CD4-positive, alpha-beta memory T cell (primary cell): ENCODE data around the gene DHRS3. TPM values are rescaled to one million over a fixed set of nuclear protein-coding genes. Genes with fewer than 3 reads are reported as not detected.
"Not testable (repeated sequence)": the region's sequence is repeated elsewhere in the genome, so short reads cannot be mapped to it uniquely, and the experiment has no call there.

ENCODE experiments used
- CTCF ChIA-PET: fragments of 350-600 bp; sonication (Branson Sonifier 250); formaldehyde crosslinking; loops from one replicate; lab custom pipeline; 2021; ENCODE audit warnings: inconsistent platforms; ENCODE audit not compliant: partially characterized antibody; lab: Charles Lee
- POLR2A ChIA-PET: fragments of 350-600 bp; sonication (Branson Sonifier 250); formaldehyde crosslinking; loops from one replicate; lab custom pipeline; 2021; ENCODE audit not compliant: partially characterized antibody; lab: Charles Lee
- DNase-seq, 5 donors: peaks; one replicate each; pipeline versions ENCODE4 v3.0.0 to v3.0.0-alpha.2; 2020 to 2022; ENCODE audit warnings: mixed read lengths in 1 of 5
- H3K27ac ChIP-seq: one replicate; pipeline ENCODE4 v1.7.0; 2013; ENCODE audit warnings: low read depth, low read length
- H3K27me3 ChIP-seq: 2 replicates; pipeline ENCODE4 v1.7.0; 2013; ENCODE audit warnings: mild to moderate bottlenecking, low read length, moderate library complexity; ENCODE audit not compliant: insufficient read depth
- H3K36me3 ChIP-seq: 2 replicates; pipeline ENCODE4 v1.7.0; 2013; ENCODE audit warnings: mild to moderate bottlenecking, low read length, moderate library complexity; ENCODE audit not compliant: insufficient read depth
- H3K4me1 ChIP-seq: 2 replicates; pipeline ENCODE4 v1.7.0; 2013; ENCODE audit warnings: mild to moderate bottlenecking, low read length, moderate library complexity; ENCODE audit not compliant: insufficient read depth
- H3K4me3 ChIP-seq, 2 donors: one replicate each; pipeline ENCODE4 v1.7.0; 2013; ENCODE audit warnings: low read length in 2 of 2, mild to moderate bottlenecking in 1 of 2
- H3K9me3 ChIP-seq, 2 donors: one replicate each; pipeline ENCODE4 v1.7.0; 2013; ENCODE audit warnings: low read length in 2 of 2, control low read depth in 1 of 2; ENCODE audit not compliant: control insufficient read depth in 1 of 2
- H3K27ac Mint-ChIP-seq, 7 donors: one replicate each; pipeline ENCODE4 v1.8.0; 2020 to 2021; ENCODE audit warnings: mixed read lengths in 7 of 7, mild to moderate bottlenecking in 6 of 7, inconsistent platforms in 3 of 7, moderate library complexity in 3 of 7
- H3K27me3 Mint-ChIP-seq, 2 donors: one replicate each; pipeline ENCODE4 v1.8.0; 2020 to 2021; ENCODE audit warnings: mixed read lengths in 2 of 2
- H3K36me3 Mint-ChIP-seq, 2 donors: one replicate each; pipeline ENCODE4 v1.8.0; 2020 to 2021; ENCODE audit warnings: mixed read lengths in 2 of 2, inconsistent platforms in 1 of 2, mild to moderate bottlenecking in 1 of 2
- H3K4me1 Mint-ChIP-seq, 4 donors: one replicate each; pipeline ENCODE4 v1.8.0; 2020 to 2021; ENCODE audit warnings: mixed read lengths in 4 of 4, mild to moderate bottlenecking in 1 of 4
- H3K4me3 Mint-ChIP-seq, 8 donors: one replicate each; pipeline ENCODE4 v1.8.0; 2020 to 2021; ENCODE audit warnings: mixed read lengths in 8 of 8, mild to moderate bottlenecking in 7 of 8, moderate library complexity in 6 of 8, inconsistent platforms in 3 of 8
- H3K9me3 Mint-ChIP-seq, 8 donors: one replicate each; pipeline ENCODE4 v1.8.0; 2020 to 2021; ENCODE audit warnings: mixed read lengths in 8 of 8, mild to moderate bottlenecking in 5 of 8, inconsistent platforms in 3 of 8, moderate library complexity in 1 of 8
- intact Hi-C: fragments of 100-400 bp; cut with micrococcal nuclease; formaldehyde crosslinking; loops from one replicate; pipeline ENCODE4 v1.15.1; 2023
- polyA plus RNA-seq, 2 donors: library from polyadenylated mRNA; unstranded; fragments of 300-500 nt; fragmentation: Illumina TruSeq; gene quantifications; one replicate each; pipeline ENCODE4 v1.2.3, GENCODE V29; 2021
- total RNA-seq, 2 experiments: library from RNA; stranded (reverse); gene quantifications; one replicate each; pipeline ENCODE4 v1.2.3, GENCODE V29; 2021

Gene DHRS3
- total and polyA plus RNA-seq, 4 experiments from 2014 or later, result 30.1 to 91.8 (median 64.0) TPM

DNA sequence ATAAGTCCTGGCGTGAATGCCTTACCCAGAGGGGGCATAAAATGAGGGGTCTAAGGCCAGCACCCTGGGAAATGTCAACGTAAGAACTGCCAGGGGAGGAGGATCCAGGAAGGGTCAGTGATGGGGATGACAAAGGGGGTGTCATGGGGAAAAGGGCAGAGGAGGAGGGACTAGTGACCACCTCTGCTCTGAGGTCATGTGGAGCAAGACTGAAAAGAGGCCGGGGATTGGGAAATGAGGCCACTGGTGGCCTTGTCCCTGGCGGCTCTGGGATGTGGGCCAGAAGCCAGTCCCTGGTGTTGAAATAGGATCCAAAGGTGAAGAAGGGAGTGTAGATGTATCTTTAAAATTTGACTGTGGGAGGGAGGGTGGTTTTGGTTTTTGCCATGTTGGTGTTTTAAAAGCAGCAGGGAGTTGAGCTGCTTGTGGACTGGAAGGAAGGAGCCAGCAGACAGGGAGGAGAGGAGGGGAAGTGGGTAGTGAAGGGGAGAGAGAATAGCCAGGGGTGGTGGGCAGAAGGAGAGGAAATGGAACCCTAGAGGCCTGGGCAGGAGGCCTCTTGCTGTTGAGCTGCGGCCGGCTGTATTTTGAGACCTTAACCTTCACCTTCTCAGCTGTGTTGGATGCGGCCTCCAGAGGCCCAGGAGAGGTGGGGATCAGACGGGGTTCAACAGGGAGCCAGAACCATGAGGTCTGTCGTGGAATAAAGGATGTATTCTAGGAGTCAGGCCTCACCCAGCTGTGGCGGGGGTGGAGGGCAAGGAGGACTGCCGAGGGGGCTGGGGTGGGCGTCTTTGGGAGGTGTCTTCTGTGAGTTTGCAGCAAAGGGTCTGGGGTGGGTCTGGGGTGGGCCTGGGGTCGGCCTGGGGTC, 92.5 kb downstream of the DHRS3 start:
- H3K4me3 Mint-ChIP-seq, result no peak overlapping the region
- no peaks in the 10 kb centered on the region for H3K27me3 ChIP-seq
- no peak overlapping the region for H3K4me3 ChIP-seq
- H3K9me3 ChIP-seq, result no peaks in the 10 kb centered on the region
- ChIA-PET CTCF (no interaction called here), POLR2A (no interaction called here)
- peak overlapping the region in 3 of 7 donors; percentile 10 to 56 (median 27) for H3K27ac Mint-ChIP-seq
- H3K36me3 Mint-ChIP-seq, result no peaks in the 10 kb centered on the region
- H3K4me1 ChIP-seq, result peaks cover 4% of the 10 kb centered on the region
- no peaks in the 10 kb centered on the region for H3K36me3 ChIP-seq
- DNase-seq, result no peak
- H3K27ac ChIP-seq, result no peak overlapping the region
- peaks cover 5 to 11% (median 6%) of the 10 kb centered on the region in 4 donors for H3K4me1 Mint-ChIP-seq
- H3K27me3 Mint-ChIP-seq, result no peaks in the 10 kb centered on the region
- peaks cover 0 to 2% (median 0%) of the 10 kb centered on the region in 8 donors for H3K9me3 Mint-ChIP-seq
- intact Hi-C loops, result no loop called here

DNA sequence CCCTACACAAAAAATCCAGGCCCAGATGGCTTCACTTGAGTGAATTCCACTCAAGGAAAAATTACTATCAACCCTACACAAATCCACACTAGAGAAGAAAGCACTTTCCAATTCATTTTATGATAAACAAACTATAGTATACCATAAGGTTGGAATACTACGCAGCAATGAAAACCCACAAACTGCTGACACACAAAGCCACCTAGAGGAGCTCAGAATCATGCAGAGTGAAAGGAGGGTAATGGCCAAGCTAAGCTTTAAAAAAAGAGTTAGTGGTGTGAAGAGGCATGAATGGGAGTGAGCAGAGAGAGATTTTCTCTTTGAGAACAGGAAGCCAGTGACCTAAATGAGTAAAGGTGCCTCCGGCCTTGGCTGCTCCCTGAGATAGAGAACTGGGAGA, 93.7 kb downstream of the DHRS3 start:
- intact Hi-C loops, result no loop called here
- ChIA-PET POLR2A (no interaction called here), CTCF (no interaction called here)
- Histone ChIP-seq H3K27me3 (no peaks in the 10 kb centered on the region), H3K4me3 (no peak overlapping the region), H3K4me1 (peaks cover 2% of the 10 kb centered on the region), H3K36me3 (no peaks in the 10 kb centered on the region), H3K27ac (no peak overlapping the region), H3K9me3 (no peaks in the 10 kb centered on the region)
- no peaks in the 10 kb centered on the region for H3K27me3 Mint-ChIP-seq
- H3K9me3 Mint-ChIP-seq, result peaks cover 0 to 2% (median 0%) of the 10 kb centered on the region in 8 donors
- no peaks in the 10 kb centered on the region for H3K36me3 Mint-ChIP-seq
- no peak for DNase-seq
- peaks cover under 1 to 10% (median 3%) of the 10 kb centered on the region in 4 donors for H3K4me1 Mint-ChIP-seq
- H3K27ac Mint-ChIP-seq, result peak overlapping the region in 1 of 7 donors; percentile 81
- no peak overlapping the region for H3K4me3 Mint-ChIP-seq

DNA sequence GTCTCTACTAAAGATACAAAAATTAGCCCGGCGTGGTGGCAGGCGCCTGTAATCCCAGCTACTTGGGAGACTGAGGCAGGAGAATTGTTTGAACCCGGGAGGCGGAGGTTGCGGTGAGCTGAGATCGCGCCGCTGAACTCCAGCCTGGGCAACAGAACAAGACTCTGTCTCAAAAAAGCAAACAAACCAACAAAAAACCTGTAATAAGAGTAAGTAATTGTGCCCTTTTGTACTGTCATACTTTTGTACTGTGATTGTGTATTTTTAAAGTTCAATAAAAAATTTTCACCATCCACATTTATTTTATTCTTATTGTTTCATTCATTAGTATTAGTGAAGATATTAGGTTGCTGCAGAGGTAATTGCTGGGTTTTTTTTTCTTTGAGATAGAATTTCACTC, 95.2 kb downstream of the DHRS3 start:
- DNase-seq, H3K9me3 ChIP-seq, H3K27ac Mint-ChIP-seq, H3K9me3 Mint-ChIP-seq, CTCF ChIA-PET, H3K36me3 Mint-ChIP-seq, H3K27me3 ChIP-seq, H3K4me3 Mint-ChIP-seq, H3K4me3 ChIP-seq, H3K27me3 Mint-ChIP-seq, H3K4me1 ChIP-seq, H3K27ac ChIP-seq, H3K36me3 ChIP-seq, H3K4me1 Mint-ChIP-seq, intact Hi-C loops: not testable (repeated sequence)
- POLR2A ChIA-PET, result interaction anchor here (1.3 kb wide), 1 partner anchor 88 kb away, joined by 3 read pairs; no protein-coding TSS in a partner anchor

DNA sequence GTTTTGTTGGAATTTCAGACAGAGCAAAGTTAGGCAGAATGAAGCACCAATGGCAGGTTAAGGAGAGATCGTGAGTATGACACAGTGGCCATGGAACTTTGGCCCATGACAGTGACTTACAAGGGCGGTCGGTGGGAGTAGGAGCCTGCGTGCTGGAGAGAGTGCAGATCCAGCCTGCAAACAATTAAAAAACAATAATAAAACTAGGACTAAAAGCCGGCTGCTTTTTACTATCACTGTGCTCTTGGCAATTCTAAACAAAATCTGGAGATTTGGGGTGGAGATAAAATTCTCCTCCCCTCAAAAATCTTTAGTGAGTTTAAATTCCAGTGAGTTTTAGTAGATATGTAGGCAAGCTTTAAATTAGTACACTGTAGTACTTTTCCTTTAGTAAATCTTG, 96.9 kb downstream of the DHRS3 start:
- no peaks in the 10 kb centered on the region for H3K9me3 ChIP-seq
- ChIA-PET CTCF (no interaction called here), POLR2A (interaction anchor here (1.3 to 1.4 kb wide), 3 partner anchors 11 to 96 kb away, joined by 3 read pairs; no protein-coding TSS in a partner anchor)
- H3K36me3 ChIP-seq, result no peaks in the 10 kb centered on the region
- Mint-ChIP-seq H3K9me3 (peaks cover 0 to 2% (median 0%) of the 10 kb centered on the region in 8 donors), H3K36me3 (peaks cover 4% of the 10 kb centered on the region in 2 donors), H3K4me1 (peaks cover 4 to 15% (median 8%) of the 10 kb centered on the region in 4 donors), H3K4me3 (no peak overlapping the region), H3K27ac (peak overlapping the region in 1 of 7 donors; percentile 48), H3K27me3 (no peaks in the 10 kb centered on the region)
- no peak overlapping the region for H3K27ac ChIP-seq
- DNase-seq, result no peak
- H3K4me3 ChIP-seq, result no peak overlapping the region
- intact Hi-C loops, result no loop called here
- no peaks in the 10 kb centered on the region for H3K4me1 ChIP-seq
- no peaks in the 10 kb centered on the region for H3K27me3 ChIP-seq

DNA sequence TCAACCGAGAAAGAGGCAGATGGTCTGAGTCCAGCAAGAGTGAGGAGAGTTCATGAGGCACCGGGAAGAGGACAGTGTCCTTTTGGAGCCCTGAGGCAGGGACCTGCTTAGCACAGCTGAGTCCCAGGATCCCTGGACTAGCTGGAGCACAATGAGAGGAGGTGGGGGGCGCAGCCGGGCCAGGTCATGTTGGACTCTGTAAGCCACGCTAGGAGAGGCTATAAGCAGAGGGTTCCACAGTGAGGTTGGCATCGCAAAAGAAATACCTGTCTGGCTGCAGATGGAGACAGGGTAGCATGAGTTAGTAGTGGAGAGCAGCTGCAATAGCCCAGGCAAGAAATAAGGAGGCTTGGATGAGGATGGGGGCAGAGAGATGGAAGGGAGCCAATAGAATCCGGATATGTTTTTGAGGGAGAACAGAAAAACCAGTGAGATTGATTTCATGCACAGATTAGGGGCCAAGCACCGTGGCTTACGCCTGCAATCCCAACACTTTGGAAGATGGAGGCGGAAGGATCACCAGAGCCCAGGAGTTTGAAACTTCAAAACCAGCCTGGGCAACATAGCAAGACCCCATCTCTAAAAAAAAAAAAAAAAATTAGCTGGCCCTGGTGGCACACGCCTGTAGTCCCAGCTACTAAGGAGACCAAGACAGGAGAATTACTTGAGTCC, 98.2 kb downstream of the DHRS3 start:
- ChIA-PET POLR2A (interaction anchor here (0.6 to 1.4 kb wide), 3 partner anchors 9 to 102 kb away, joined by 3 to 6 read pairs (median 3); no protein-coding TSS in a partner anchor), CTCF (no interaction called here)
- H3K27me3 ChIP-seq, result no peaks in the 10 kb centered on the region
- Mint-ChIP-seq H3K27ac (peak overlapping the region in 5 of 7 donors; percentile 42 to 82 (median 58)), H3K9me3 (peaks cover 0 to 2% (median 0%) of the 10 kb centered on the region in 8 donors), H3K4me1 (peaks cover 6 to 22% (median 11%) of the 10 kb centered on the region in 4 donors), H3K4me3 (no peak overlapping the region), H3K27me3 (no peaks in the 10 kb centered on the region), H3K36me3 (peaks cover 4 to 5% of the 10 kb centered on the region in 2 donors)
- no peaks in the 10 kb centered on the region for H3K4me1 ChIP-seq
- no peak for DNase-seq
- H3K9me3 ChIP-seq, result no peaks in the 10 kb centered on the region
- intact Hi-C loops, result no loop called here
- H3K27ac ChIP-seq, result no peak overlapping the region
- H3K36me3 ChIP-seq, result no peaks in the 10 kb centered on the region
- H3K4me3 ChIP-seq, result no peak overlapping the region

DNA sequence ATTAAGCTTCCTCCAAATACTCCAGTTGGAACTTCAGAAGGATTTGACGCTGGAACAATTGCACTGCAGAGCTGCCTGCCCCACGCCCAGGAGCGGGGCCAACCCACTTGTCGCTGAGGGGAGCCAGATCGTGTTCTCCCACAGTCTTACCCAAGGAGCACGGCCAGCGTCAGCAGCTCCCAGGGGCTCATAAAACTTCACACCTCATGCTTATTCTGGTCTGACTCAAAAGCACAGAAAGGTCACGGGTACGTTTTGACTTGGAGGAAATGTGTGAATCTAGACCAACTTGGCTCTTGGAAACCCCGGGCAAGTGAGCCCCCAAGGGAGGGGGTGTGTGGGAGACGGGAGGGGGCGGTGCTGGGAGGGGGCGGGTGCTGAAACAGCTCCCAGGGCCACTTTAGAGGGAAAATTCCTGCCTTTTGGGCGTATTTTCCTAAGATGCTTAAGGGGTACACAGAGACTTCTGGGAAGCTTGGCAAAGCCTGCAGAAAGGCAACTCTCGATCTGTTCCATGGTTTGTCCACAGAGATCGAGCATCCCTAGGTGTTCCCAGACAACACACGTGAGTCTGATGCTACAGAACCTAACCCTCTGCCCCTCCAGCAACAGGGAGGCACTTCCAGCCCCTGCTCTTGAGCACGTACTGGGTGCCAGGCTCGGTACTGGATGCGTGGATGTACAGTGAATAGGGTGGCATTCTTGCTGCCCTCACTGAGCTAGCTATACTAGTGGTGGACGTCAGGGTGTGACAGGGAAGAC, 98.9 kb downstream of the DHRS3 start:
- DNase-seq, result no peak
- ChIA-PET POLR2A (interaction anchor here (0.9 to 1.4 kb wide), 2 partner anchors 9 to 10 kb away, joined by 3 to 6 read pairs; no protein-coding TSS in a partner anchor), CTCF (no interaction called here)
- peaks cover 10 to 28% (median 16%) of the 10 kb centered on the region in 4 donors for H3K4me1 Mint-ChIP-seq
- peak overlapping the region in 3 of 7 donors; percentile 42 to 72 (median 57) for H3K27ac Mint-ChIP-seq
- Histone ChIP-seq H3K4me1 (no peaks in the 10 kb centered on the region), H3K4me3 (no peak overlapping the region), H3K27ac (no peak overlapping the region), H3K27me3 (no peaks in the 10 kb centered on the region), H3K9me3 (no peaks in the 10 kb centered on the region), H3K36me3 (no peaks in the 10 kb centered on the region)
- intact Hi-C loops, result no loop called here
- H3K4me3 Mint-ChIP-seq, result no peak overlapping the region
- peaks cover 0 to 1% (median 0%) of the 10 kb centered on the region in 8 donors for H3K9me3 Mint-ChIP-seq
- peaks cover 10 to 11% of the 10 kb centered on the region in 2 donors for H3K36me3 Mint-ChIP-seq
- no peaks in the 10 kb centered on the region for H3K27me3 Mint-ChIP-seq
